SK-N-SH (cell line): ENCODE results near the gene GRIN2C. TPM values are rescaled to one million over a fixed set of nuclear protein-coding genes. Genes with fewer than 3 reads are reported as not detected.

Experiments used
- CTCF ChIA-PET: fragments of 300-600, 350-600 bp; formaldehyde crosslinking; extraction: SDS; loops from one replicate; lab custom pipeline; 2021; lab: Yijun Ruan, JAX
- POLR2A ChIA-PET: fragments of 350-600 bp; sonication (Branson Sonifier 250); formaldehyde crosslinking; extraction: SDS; loops from one replicate; lab custom pipeline; 2020; ENCODE audit warnings: antibody characterized with exemption, inconsistent platforms; lab: Yijun Ruan, JAX
- DNase-seq: peaks from one replicate; pipeline ENCODE4 v3.0.0; 2012
- H2AFZ ChIP-seq: fragments of 200-600 bp; sonication (generic); 2 replicates; pipeline ENCODE4 v1.8.1; 2016; ENCODE audit warnings: antibody characterized with exemption, mild to moderate bottlenecking, low read depth
- H3F3A ChIP-seq: fragments of 200-600 bp; sonication (generic); replicated peaks from 2 replicates; pipeline ENCODE3; 2016; ENCODE audit warnings: antibody characterized with exemption, mild to moderate bottlenecking; ENCODE audit not compliant: insufficient read depth
- H3K27ac ChIP-seq, 2 experiments: fragments of 200-500 bp in 1 of 2; fragments of 200-600 bp in 1 of 2; sonication (Bioruptor generic) in 1 of 2; sonication (generic), shearing (Covaris generic) in 1 of 2; 2 replicates each; pipeline versions ENCODE4 v1.5.1 to v1.6.1; 2014 to 2016; ENCODE audit warnings: low read depth in 2 of 2, inconsistent platforms in 1 of 2, low read length in 1 of 2, mild to moderate bottlenecking in 1 of 2, mixed read lengths in 1 of 2
- H3K27me3 ChIP-seq: fragments of 200-600 bp; sonication (generic), shearing (Covaris generic); 2 replicates; pipeline ENCODE4 v1.6.1; 2016; ENCODE audit warnings: mixed run types; ENCODE audit not compliant: insufficient read depth
- H3K36me3 ChIP-seq, 2 experiments: fragments of 200-500 bp in 1 of 2; fragments of 200-600 bp in 1 of 2; sonication (Bioruptor generic) in 1 of 2; sonication (generic) in 1 of 2; replicated peaks in 1 of 2; 2 replicates each; pipeline versions ENCODE3 to v1.5.1; 2014 to 2016; ENCODE audit warnings: low read length in 1 of 2, mild to moderate bottlenecking in 1 of 2; ENCODE audit not compliant: insufficient read depth in 2 of 2, control insufficient read depth in 1 of 2
- H3K4me1 ChIP-seq, 2 experiments: fragments of 200-500 bp in 1 of 2; fragments of 200-600 bp in 1 of 2; sonication (Bioruptor generic) in 1 of 2; sonication (generic), shearing (Covaris generic) in 1 of 2; 2 replicates each; pipeline versions ENCODE4 v1.5.1 to v1.6.1; 2014 to 2016; ENCODE audit warnings: low read depth in 1 of 2, low read length in 1 of 2, mixed run types in 1 of 2; ENCODE audit not compliant: insufficient read depth in 2 of 2, control insufficient read depth in 1 of 2
- H3K4me2 ChIP-seq: fragments of 200-600 bp; sonication (generic), shearing (Covaris generic); 2 replicates; pipeline ENCODE4 v1.6.1; 2017; ENCODE audit warnings: mixed run types
- H3K4me3 ChIP-seq, 2 experiments: fragments of 200-500 bp in 1 of 2; fragments of 200-600 bp in 1 of 2; sonication (Bioruptor generic) in 1 of 2; sonication (generic), shearing (Covaris generic) in 1 of 2; 2 replicates each; pipeline versions ENCODE4 v1.5.1 to v1.8.1; 2014 to 2016; ENCODE audit warnings: low read depth in 2 of 2, inconsistent platforms in 1 of 2, low read length in 1 of 2, mild to moderate bottlenecking in 1 of 2, mixed read lengths in 1 of 2, moderate library complexity in 1 of 2
- H3K79me2 ChIP-seq: fragments of 200-600 bp; sonication (generic); 2 replicates; pipeline ENCODE4 v1.8.1; 2017; ENCODE audit warnings: mild to moderate bottlenecking; ENCODE audit not compliant: insufficient read depth
- H3K9ac ChIP-seq: fragments of 200-600 bp; sonication (generic); 2 replicates; pipeline ENCODE4 v1.6.1; 2017; ENCODE audit warnings: mixed run types
- H3K9me2 ChIP-seq: fragments of 200-600 bp; sonication (generic); 2 replicates; pipeline ENCODE4 v1.6.1; 2017; ENCODE audit warnings: mixed run types
- H3K9me3 ChIP-seq: fragments of 200-600 bp; sonication (generic); 2 replicates; pipeline ENCODE4 v1.6.1; 2017; ENCODE audit warnings: mixed run types, mild to moderate bottlenecking, moderate library complexity
- H4K20me1 ChIP-seq: fragments of 200-600 bp; sonication (generic); 2 replicates; pipeline ENCODE4 v1.6.1; 2017; ENCODE audit warnings: mild to moderate bottlenecking, mixed run types; ENCODE audit not compliant: insufficient read depth
- CTCF ChIP-seq: fragments of 200-600 bp; sonication (generic); IDR thresholded peaks from 2 replicates; pipeline ENCODE4 v1.6.1; 2017; ENCODE audit warnings: antibody characterized with exemption, mild to moderate bottlenecking, moderate library complexity
- ELF1 ChIP-seq: IDR thresholded peaks from 2 replicates; pipeline ENCODE4 v1.4.0; 2012
- GATA2 ChIP-seq: sonication (generic); formaldehyde crosslinking; IDR thresholded peaks from 2 replicates; pipeline ENCODE4 v1.5.0; 2020; ENCODE audit warnings: mild to moderate bottlenecking, missing genetic modification reagents
- MAX ChIP-seq: IDR thresholded peaks from 2 replicates; pipeline ENCODE4 v1.4.0; 2012; ENCODE audit warnings: low read depth
- REST ChIP-seq: IDR thresholded peaks from 2 replicates; pipeline ENCODE4 v1.6.1; 2012; ENCODE audit warnings: mild to moderate bottlenecking, low read depth, low read length, moderate library complexity
- RFX5 ChIP-seq: IDR thresholded peaks from 2 replicates; pipeline ENCODE4 v1.6.1; 2012; ENCODE audit warnings: mild to moderate bottlenecking, improper control_type of control experiment, low read length
- RXRA ChIP-seq: IDR thresholded peaks from 2 replicates; pipeline ENCODE4 v1.4.0; 2012; ENCODE audit warnings: low read depth, mild to moderate bottlenecking, borderline replicate concordance
- TCF12 ChIP-seq: IDR thresholded peaks from 2 replicates; pipeline ENCODE4 v1.4.0; 2012
- TEAD4 ChIP-seq: IDR thresholded peaks from 2 replicates; pipeline ENCODE4 v1.4.0; 2012; ENCODE audit warnings: mild to moderate bottlenecking, borderline replicate concordance; ENCODE audit not compliant: insufficient read depth
- USF1 ChIP-seq: IDR thresholded peaks from 2 replicates; pipeline ENCODE4 v1.4.0; 2012; ENCODE audit warnings: low read depth, borderline replicate concordance
- WGBS: methylation state at CpG from one replicate; pipeline ENCODE4 v1.1.6; 2017; ENCODE audit warnings: low lambda C conversion rate; 5-methylcytosine and 5-hydroxymethylcytosine counted together
- polyA plus RNA-seq, 3 experiments: library from polyadenylated mRNA; depleted of rRNA; stranded (reverse); fragments of >200 nt; gene quantifications; 2 replicates each; pipeline ENCODE4 v1.2.3, GENCODE V29; 2012
- TF ChIP-seq, protein P1 (sequence below): IDR thresholded peaks from 2 replicates; pipeline ENCODE4; 2012

Gene GRIN2C
- polyA plus RNA-seq, 1 of the 3 experiments (the other 2 are of a cell fraction), result 0.39 TPM

GRCh38 chr17:74797824-74798223, 61.9 kb downstream of the GRIN2C start:
- ChIA-PET POLR2A (interaction anchor here (1.1 kb wide), 1 partner anchor 10 kb away, joined by 3 read pairs; no protein-coding TSS in a partner anchor), CTCF (interaction anchor here (0.6 to 98.1 kb wide), 10 partner anchors 7 to 283 kb away, joined by 3 to 3869 read pairs (median 5); partner anchors contain the start of genes FDXR, GRIN2C and NHERF1)
- peaks cover 24% of the 10 kb centered on the region for H3F3A ChIP-seq
- H3K9me2 ChIP-seq, result no peaks in the 10 kb centered on the region
- no peaks in the 10 kb centered on the region for H3K27me3 ChIP-seq
- no peaks in the 10 kb centered on the region for H3K9me3 ChIP-seq
- peak; percentile 64 for DNase-seq
- TF ChIP-seq RFX5 (no peak), TCF12 (peak; percentile 64; the same call in 1 of the 2 replicates), RXRA (no peak), MAX (peak; percentile 15; the same call in 1 of the 2 replicates)
- H3K27ac ChIP-seq, result peak overlapping the region; percentile 56 to 82; a peak in 3 of 4 replicates
- H3K9ac ChIP-seq, result peak overlapping the region; percentile 32; the same call in 1 of the 2 replicates
- H3K4me1 ChIP-seq, result peaks cover 23 to 25% of the 10 kb centered on the region in 2 experiments
- peak overlapping the region; percentile 75 for H3K4me2 ChIP-seq
- no peaks in the 10 kb centered on the region for H3K79me2 ChIP-seq
- no peak overlapping the region for H2AFZ ChIP-seq
- WGBS, result 62% methylated on average over 4 of the region's 4 CpGs
- H3K4me3 ChIP-seq, result no peak overlapping the region; a peak in 1 of 4 replicates
- no peaks in the 10 kb centered on the region for H4K20me1 ChIP-seq
- peaks cover 12 to 72% of the 10 kb centered on the region in 2 experiments for H3K36me3 ChIP-seq

GRCh38 chr17:74796866-74797265, 62.8 kb downstream of the GRIN2C start:
- peaks cover 19 to 67% of the 10 kb centered on the region in 2 experiments for H3K36me3 ChIP-seq
- CTCF ChIA-PET, result interaction anchor here (1.6 to 98.1 kb wide), 6 partner anchors 6 to 63 kb away, joined by 4 to 3869 read pairs (median 453); partner anchors contain the start of genes FDXR, GRIN2C and NHERF1

More at GRCh38 chr17:74796866-74797265, 62.8 kb downstream of the GRIN2C start:
- H3K9me3 ChIP-seq, result no peaks in the 10 kb centered on the region
- POLR2A ChIA-PET, result interaction anchor here (1.1 kb wide), 1 partner anchor 11 kb away, joined by 3 read pairs; no protein-coding TSS in a partner anchor
- H2AFZ ChIP-seq, result no peak overlapping the region
- DNase-seq, result no peak
- no peak overlapping the region for H3K4me3 ChIP-seq
- peaks cover 22 to 23% of the 10 kb centered on the region in 2 experiments for H3K4me1 ChIP-seq
- peaks cover 24% of the 10 kb centered on the region for H3F3A ChIP-seq
- TF ChIP-seq GATA2 (CRISPR knock-in tag) (no peak), ELF1 (no peak), TEAD4 (no peak), USF1 (no peak), RXRA (no peak), CTCF (no peak), REST (no peak)
- TF ChIP-seq, protein P1, sequence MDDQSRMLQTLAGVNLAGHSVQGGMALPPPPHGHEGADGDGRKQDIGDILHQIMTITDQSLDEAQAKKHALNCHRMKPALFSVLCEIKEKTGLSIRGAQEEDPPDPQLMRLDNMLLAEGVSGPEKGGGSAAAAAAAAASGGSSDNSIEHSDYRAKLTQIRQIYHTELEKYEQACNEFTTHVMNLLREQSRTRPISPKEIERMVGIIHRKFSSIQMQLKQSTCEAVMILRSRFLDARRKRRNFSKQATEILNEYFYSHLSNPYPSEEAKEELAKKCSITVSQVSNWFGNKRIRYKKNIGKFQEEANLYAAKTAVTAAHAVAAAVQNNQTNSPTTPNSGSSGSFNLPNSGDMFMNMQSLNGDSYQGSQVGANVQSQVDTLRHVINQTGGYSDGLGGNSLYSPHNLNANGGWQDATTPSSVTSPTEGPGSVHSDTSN, result no peak
- no peaks in the 10 kb centered on the region for H3K9me2 ChIP-seq
- no peak overlapping the region for H3K9ac ChIP-seq
- 96% methylated on average over 6 of the region's 6 CpGs for WGBS
- no peaks in the 10 kb centered on the region for H4K20me1 ChIP-seq
- H3K79me2 ChIP-seq, result no peaks in the 10 kb centered on the region
- H3K27ac ChIP-seq, result peak overlapping the region in 1 of 2 experiments; percentile 82; a peak in 1 of 4 replicates
- no peaks in the 10 kb centered on the region for H3K27me3 ChIP-seq
- H3K4me2 ChIP-seq, result no peak overlapping the region
